Measurements from ENCODE around the gene FLVCR1.

- TF ChIP-seq CTCF (IDR thresholded peaks at IDR 0.05; ENCODE audit: low read depth, low read length, missing input control), result no peak
- TF ChIP-seq, protein P1, sequence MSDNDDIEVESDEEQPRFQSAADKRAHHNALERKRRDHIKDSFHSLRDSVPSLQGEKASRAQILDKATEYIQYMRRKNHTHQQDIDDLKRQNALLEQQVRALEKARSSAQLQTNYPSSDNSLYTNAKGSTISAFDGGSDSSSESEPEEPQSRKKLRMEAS (IDR thresholded peaks at IDR 0.05), result no peak
- TF ChIP-seq REST (IDR thresholded peaks at IDR 0.05), result no peak
- TF ChIP-seq ATF3 (IDR thresholded peaks at IDR 0.05), result no peak
- TF ChIP-seq HNF4G (IDR thresholded peaks at IDR 0.05), result no peak
These were observed 20.3 kb downstream of the FLVCR1 start for GRCh38 chr1:212878418-212878817.

Data from liver (tissue), 3 donors.